Nephron (organoid): Measurements from ENCODE around the gene GCK.

ENCODE experiments used
- H3K27ac Mint-ChIP-seq, 3 experiments: 2 replicates each; pipeline ENCODE4 v1.8.0; 2020; ENCODE audit warnings: mixed read lengths in 3 of 3, mild to moderate bottlenecking in 2 of 3, moderate library complexity in 1 of 3
- H3K27me3 Mint-ChIP-seq: 2 replicates; pipeline ENCODE4 v1.8.0; 2021; ENCODE audit warnings: low read depth, mild to moderate bottlenecking, moderate library complexity, mixed read lengths
- H3K36me3 Mint-ChIP-seq: 2 replicates; pipeline ENCODE4 v1.8.0; 2020; ENCODE audit warnings: low read depth, mixed read lengths
- H3K4me1 Mint-ChIP-seq: 2 replicates; pipeline ENCODE4 v1.8.0; 2020; ENCODE audit warnings: mixed read lengths
- H3K4me3 Mint-ChIP-seq, 3 experiments: 2 replicates each; pipeline ENCODE4 v1.8.0; 2020; ENCODE audit warnings: mild to moderate bottlenecking in 3 of 3, mixed read lengths in 3 of 3, moderate library complexity in 2 of 3
- H3K9me3 Mint-ChIP-seq: 2 replicates; pipeline ENCODE4 v1.8.0; 2020; ENCODE audit warnings: mixed read lengths
- TF ChIP-seq, protein P1 (sequence below), 3 experiments: fragments of 200-600 bp; sonication (generic); IDR thresholded peaks; one replicate each; pipeline ENCODE4 v1.5.0; 2021; ENCODE audit warnings: antibody characterized with exemption in 3 of 3; ENCODE audit not compliant: unreplicated experiment in 3 of 3

Gene GCK

DNA sequence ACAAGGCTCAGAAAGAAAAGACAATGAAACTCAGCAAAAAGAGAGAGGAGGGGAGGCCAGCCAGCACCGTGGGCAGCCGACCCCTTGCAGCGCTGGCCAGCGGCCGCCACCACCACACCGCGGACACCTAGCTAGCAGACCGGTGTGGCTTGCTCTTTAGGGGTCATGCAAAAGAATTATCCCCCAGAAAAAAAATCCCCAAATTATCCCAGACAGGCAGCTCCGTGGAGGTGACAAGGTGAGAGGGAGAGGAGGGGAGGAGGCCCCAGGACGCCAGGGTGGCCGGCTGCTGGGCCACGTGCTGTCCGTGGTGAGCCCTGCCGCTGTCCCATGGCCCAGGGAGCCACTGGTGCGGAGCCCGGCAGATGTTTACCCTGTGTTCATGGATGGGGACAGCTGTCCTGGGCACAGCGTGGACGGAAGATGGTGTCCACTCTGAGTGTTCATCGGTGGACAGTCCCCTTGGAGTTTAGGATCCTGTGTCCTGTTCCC is 28.0 kb upstream of the GCK start:
- Mint-ChIP-seq H3K4me3 (no peak overlapping the region), H3K27ac (peak overlapping the region; percentile 34 to 69 (median 64)), H3K9me3 (no peaks in the 10 kb centered on the region), H3K4me1 (peaks cover 33% of the 10 kb centered on the region), H3K27me3 (peaks cover 7% of the 10 kb centered on the region), H3K36me3 (peaks cover 6% of the 10 kb centered on the region)
- TF ChIP-seq, protein P1, sequence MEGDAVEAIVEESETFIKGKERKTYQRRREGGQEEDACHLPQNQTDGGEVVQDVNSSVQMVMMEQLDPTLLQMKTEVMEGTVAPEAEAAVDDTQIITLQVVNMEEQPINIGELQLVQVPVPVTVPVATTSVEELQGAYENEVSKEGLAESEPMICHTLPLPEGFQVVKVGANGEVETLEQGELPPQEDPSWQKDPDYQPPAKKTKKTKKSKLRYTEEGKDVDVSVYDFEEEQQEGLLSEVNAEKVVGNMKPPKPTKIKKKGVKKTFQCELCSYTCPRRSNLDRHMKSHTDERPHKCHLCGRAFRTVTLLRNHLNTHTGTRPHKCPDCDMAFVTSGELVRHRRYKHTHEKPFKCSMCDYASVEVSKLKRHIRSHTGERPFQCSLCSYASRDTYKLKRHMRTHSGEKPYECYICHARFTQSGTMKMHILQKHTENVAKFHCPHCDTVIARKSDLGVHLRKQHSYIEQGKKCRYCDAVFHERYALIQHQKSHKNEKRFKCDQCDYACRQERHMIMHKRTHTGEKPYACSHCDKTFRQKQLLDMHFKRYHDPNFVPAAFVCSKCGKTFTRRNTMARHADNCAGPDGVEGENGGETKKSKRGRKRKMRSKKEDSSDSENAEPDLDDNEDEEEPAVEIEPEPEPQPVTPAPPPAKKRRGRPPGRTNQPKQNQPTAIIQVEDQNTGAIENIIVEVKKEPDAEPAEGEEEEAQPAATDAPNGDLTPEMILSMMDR (IDR thresholded peaks at IDR 0.05; ENCODE audit: unreplicated experiment in 3 of 3), result no peak

DNA sequence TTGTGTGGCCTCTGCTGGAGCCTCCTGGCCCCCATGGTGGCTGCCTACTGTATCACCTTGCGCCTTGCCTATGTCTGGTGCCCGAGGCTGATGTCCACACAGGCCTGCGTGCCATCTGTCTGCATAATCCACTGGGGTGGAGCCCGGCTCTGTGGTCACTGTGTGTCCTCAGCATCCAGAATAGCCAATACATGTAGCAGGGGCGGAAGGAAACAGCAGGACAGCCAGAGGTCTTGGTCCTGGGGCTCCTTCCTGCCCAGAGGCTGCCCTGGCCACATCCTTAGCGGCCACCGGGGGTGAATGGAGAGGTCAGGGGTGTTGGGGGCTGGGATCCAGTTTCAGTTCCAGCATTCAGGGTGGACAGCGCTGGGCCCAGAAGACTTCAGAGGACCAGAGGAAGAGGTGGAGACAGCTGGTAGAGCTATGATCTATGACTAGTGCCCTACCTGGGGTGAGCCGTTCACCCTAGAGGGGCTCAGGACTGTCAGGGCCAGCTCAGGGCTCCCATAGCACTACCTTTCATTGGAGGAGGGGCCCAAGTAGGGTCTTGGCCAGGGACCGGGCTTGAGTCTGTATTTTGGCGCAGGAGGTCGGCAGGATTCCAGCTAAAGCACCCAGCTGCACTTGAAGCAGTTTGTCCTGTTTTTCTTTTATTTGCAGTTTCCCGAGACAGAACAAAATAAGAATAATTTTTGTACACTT is 27.4 kb upstream of the GCK start:
- peak overlapping the region; percentile 34 to 69 (median 64) for H3K27ac Mint-ChIP-seq
- peaks cover 11% of the 10 kb centered on the region for H3K36me3 Mint-ChIP-seq
- no peaks in the 10 kb centered on the region for H3K9me3 Mint-ChIP-seq
- no peak overlapping the region for H3K4me3 Mint-ChIP-seq
- TF ChIP-seq, protein P1 (IDR thresholded peaks at IDR 0.05; ENCODE audit: unreplicated experiment in 3 of 3), result no peak
- H3K27me3 Mint-ChIP-seq, result peaks cover 4% of the 10 kb centered on the region
- peaks cover 33% of the 10 kb centered on the region for H3K4me1 Mint-ChIP-seq

DNA sequence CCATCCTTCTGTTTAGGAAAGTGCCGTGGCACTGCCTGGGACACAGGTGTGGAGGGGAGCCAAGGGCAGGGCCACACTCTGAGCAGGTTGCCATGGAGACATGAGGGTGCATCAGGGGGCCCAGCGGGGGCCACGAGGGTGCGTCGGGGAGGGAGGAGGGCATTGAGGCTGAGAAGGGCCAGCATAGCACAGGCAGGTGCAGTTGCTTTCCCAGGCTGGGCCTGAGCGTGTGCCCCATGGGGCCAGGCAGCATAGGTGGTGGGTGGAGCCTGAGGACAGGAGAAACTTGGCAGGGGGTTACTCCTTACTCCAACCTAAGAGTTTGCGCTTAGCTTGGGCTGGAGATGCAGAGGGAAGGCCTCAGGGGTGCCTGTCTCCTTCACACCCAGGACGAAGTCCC is 26.8 kb upstream of the GCK start:
- Mint-ChIP-seq H3K4me3 (no peak overlapping the region), H3K4me1 (peaks cover 36% of the 10 kb centered on the region), H3K27me3 (peaks cover 4% of the 10 kb centered on the region), H3K36me3 (peaks cover 16% of the 10 kb centered on the region), H3K9me3 (no peaks in the 10 kb centered on the region), H3K27ac (peak overlapping the region in 1 of 3 experiments; percentile 33)
- TF ChIP-seq, protein P1 (IDR thresholded peaks at IDR 0.05; ENCODE audit: unreplicated experiment in 3 of 3), result no peak

DNA sequence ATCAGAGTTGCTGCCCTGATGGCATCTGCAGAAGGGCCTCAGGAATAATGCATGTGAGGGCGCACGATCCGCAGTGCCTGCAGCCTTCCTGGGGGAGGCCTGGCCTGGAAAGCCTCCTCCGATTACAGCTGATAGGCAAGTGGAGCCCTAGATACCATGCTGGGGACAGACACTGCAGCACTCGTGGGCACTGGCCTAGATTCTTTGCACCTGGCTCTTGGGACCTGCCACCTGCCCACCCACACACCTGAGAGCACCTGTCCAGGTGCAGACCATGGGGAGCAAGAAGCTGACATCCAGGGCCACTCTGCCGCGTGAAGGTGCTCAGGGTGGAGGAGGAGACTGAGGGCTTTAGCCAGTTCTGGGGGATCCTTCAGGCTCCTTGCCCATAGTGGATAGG is 26.3 kb upstream of the GCK start:
- H3K27ac Mint-ChIP-seq, result peak overlapping the region in 1 of 3 experiments; percentile 33
- peaks cover 4% of the 10 kb centered on the region for H3K27me3 Mint-ChIP-seq
- TF ChIP-seq, protein P1 (IDR thresholded peaks at IDR 0.05; ENCODE audit: unreplicated experiment in 3 of 3), result no peak
- H3K4me3 Mint-ChIP-seq, result no peak overlapping the region
- H3K4me1 Mint-ChIP-seq, result peaks cover 36% of the 10 kb centered on the region
- H3K9me3 Mint-ChIP-seq, result no peaks in the 10 kb centered on the region
- peaks cover 19% of the 10 kb centered on the region for H3K36me3 Mint-ChIP-seq

DNA sequence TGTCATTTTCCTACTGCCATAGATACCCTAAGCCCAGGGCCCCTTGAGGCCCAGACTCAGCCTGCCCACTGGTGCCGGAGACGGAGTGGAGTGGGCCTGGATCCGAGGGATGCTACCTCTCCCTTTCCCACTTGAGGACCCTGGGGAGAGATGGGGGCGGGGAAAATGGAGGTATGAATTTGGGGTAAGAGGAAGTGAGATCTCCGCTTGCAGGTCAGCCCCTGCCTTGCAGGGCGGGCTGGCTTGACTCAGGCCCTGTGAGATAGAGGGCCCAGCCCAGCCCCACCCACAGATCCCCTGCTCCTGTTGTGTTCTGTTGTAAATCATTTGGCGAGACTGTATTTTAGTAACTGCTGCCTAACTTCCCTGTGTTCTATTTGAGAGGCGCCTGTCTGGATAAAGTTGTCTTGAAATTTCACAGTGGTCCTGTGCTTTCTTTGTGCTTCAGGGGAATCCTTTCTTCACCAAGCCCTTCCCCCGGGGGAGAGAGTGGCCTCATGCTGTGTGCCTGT is 24.7 kb upstream of the GCK start:
- H3K4me3 Mint-ChIP-seq, result no peak overlapping the region
- peaks cover 31% of the 10 kb centered on the region for H3K36me3 Mint-ChIP-seq
- TF ChIP-seq, protein P1 (IDR thresholded peaks at IDR 0.05; ENCODE audit: unreplicated experiment in 3 of 3), result no peak
- H3K27ac Mint-ChIP-seq, result peak overlapping the region; percentile 40 to 79 (median 75)
- H3K27me3 Mint-ChIP-seq, result peaks cover 7% of the 10 kb centered on the region
- peaks cover 36% of the 10 kb centered on the region for H3K4me1 Mint-ChIP-seq
- H3K9me3 Mint-ChIP-seq, result no peaks in the 10 kb centered on the region
